ENCODE results near the gene IFITM2.

DNA sequence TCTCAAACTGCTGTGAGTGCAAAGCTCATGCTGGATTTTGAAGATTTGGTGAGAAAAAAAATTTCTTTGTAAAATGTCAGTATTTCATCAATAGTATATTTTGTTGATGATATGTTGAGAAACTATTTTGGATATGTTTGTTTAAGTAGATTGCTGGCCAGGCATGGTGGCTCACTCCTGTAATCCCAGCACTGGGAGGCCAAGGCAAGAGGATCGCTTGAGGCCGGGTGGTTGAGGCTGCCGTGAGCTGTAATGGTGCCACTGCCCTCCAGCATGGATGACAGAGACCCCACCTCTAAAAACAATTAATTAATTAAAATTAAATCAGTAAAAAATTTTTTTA is 19.9 kb downstream of the IFITM2 start:
- TF ChIP-seq, protein P1, sequence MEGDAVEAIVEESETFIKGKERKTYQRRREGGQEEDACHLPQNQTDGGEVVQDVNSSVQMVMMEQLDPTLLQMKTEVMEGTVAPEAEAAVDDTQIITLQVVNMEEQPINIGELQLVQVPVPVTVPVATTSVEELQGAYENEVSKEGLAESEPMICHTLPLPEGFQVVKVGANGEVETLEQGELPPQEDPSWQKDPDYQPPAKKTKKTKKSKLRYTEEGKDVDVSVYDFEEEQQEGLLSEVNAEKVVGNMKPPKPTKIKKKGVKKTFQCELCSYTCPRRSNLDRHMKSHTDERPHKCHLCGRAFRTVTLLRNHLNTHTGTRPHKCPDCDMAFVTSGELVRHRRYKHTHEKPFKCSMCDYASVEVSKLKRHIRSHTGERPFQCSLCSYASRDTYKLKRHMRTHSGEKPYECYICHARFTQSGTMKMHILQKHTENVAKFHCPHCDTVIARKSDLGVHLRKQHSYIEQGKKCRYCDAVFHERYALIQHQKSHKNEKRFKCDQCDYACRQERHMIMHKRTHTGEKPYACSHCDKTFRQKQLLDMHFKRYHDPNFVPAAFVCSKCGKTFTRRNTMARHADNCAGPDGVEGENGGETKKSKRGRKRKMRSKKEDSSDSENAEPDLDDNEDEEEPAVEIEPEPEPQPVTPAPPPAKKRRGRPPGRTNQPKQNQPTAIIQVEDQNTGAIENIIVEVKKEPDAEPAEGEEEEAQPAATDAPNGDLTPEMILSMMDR (IDR thresholded peaks at IDR 0.05; ENCODE audit: low read depth, low read length): no peak
- no peak for TF ChIP-seq POLR2A (IDR thresholded peaks at IDR 0.05; ENCODE audit: extremely low read depth, insufficient read length)
- no peak for TF ChIP-seq MYC (IDR thresholded peaks at IDR 0.05; ENCODE audit: low read depth, low read length)
